Mammary epithelial cell (primary cell): ENCODE data around the gene TTC33.

Experiments used
- EZH2 ChIP-seq: IDR thresholded peaks from 2 replicates; pipeline ENCODE4 v1.6.1; 2012; ENCODE audit warnings: low read length, inconsistent platforms, borderline replicate concordance
- TF ChIP-seq, protein P1 (sequence below), 2 donors: IDR thresholded peaks in 1 of 2; conservative IDR thresholded peaks in 1 of 2; 2 replicates each; pipeline ENCODE4 v1.5.1; 2011 to 2012; ENCODE audit warnings: inconsistent platforms in 2 of 2, low read length in 2 of 2, mild to moderate bottlenecking in 2 of 2, control low read depth in 1 of 2, low read depth in 1 of 2; ENCODE audit not compliant: insufficient read depth in 1 of 2; ENCODE audit errors: extremely low read depth in 1 of 2

DNA sequence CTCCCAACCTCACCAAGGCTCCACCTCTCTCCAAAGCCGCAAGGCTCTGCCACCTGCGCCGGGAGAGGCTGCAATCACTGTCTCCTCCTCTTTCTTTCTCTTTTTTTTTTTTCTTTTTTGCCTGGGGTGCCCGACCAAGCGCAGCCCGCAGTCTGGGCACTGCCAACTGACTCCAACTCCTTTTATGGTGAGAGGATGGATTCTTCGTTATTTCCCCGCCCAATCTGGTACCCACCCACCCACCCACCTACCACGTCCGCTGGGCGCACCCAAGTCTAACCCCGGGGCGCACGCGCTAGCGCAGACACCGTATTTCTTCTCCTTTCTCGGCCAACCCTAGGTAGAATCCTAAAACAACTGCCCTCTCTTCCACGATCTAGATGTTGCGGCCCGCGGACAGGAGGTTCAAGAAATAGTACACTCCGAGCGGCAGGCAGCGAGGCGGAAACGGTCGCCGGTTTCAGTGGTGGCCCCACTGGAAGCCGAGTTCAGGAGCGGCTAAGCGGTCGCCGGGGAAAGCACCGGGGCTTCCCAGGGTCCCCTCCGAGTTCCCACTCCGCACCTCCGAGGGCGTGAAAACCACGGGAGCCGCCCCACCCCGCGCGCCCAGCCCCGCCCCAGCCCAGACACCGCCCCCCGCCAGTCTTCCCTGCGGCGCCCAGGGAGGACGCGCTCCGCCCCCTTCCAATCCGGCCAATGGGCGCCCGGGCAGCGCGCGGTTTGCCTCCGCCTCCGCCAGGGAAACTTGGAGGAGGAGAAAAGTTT is 76.4 kb downstream of the TTC33 start:
- no peak for TF ChIP-seq EZH2
- TF ChIP-seq, protein P1, sequence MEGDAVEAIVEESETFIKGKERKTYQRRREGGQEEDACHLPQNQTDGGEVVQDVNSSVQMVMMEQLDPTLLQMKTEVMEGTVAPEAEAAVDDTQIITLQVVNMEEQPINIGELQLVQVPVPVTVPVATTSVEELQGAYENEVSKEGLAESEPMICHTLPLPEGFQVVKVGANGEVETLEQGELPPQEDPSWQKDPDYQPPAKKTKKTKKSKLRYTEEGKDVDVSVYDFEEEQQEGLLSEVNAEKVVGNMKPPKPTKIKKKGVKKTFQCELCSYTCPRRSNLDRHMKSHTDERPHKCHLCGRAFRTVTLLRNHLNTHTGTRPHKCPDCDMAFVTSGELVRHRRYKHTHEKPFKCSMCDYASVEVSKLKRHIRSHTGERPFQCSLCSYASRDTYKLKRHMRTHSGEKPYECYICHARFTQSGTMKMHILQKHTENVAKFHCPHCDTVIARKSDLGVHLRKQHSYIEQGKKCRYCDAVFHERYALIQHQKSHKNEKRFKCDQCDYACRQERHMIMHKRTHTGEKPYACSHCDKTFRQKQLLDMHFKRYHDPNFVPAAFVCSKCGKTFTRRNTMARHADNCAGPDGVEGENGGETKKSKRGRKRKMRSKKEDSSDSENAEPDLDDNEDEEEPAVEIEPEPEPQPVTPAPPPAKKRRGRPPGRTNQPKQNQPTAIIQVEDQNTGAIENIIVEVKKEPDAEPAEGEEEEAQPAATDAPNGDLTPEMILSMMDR (conservative IDR thresholded peaks at IDR 0.05 in 1 of 2, IDR thresholded peaks at IDR 0.05 in 1 of 2; ENCODE audit: extremely low read depth in 1 of 2, insufficient read depth in 1 of 2, low read depth in 1 of 2, low read length in 2 of 2), result no peak
